ENCODE results near the gene CCNL2.
"Not testable (repeated sequence)": the region's sequence is repeated elsewhere in the genome, so short reads cannot be mapped to it uniquely, and the experiment has no call there.

Gene CCNL2

GRCh38 chr1:1371746-1372711 lies 27.1 kb downstream of the CCNL2 start:
- peak; percentile 80 for DNase-seq

- DNase-seq: peak; percentile 73
These were observed 27.8 kb downstream of the CCNL2 start for GRCh38 chr1:1371364-1371745.

GRCh38 chr1:1370771-1371300 lies 28.3 kb downstream of the CCNL2 start:
- DNase-seq: no peak

GRCh38 chr1:1370094-1370493 lies 29.0 kb downstream of the CCNL2 start:
- DNase-seq: not testable (repeated sequence)

- DNase-seq: no peak
These were observed 31.8 kb downstream of the CCNL2 start for GRCh38 chr1:1367315-1367714.

- no peak for DNase-seq
These were observed 32.5 kb downstream of the CCNL2 start for GRCh38 chr1:1366699-1367066.

- no peak for DNase-seq
These were observed 33.0 kb downstream of the CCNL2 start for GRCh38 chr1:1365875-1366698.

GRCh38 chr1:1364266-1364665 lies 34.9 kb downstream of the CCNL2 start:
- no peak for DNase-seq

- no peak for DNase-seq
These were observed 37.1 kb downstream of the CCNL2 start for GRCh38 chr1:1361982-1362423.

GRCh38 chr1:1361233-1361981 lies 37.7 kb downstream of the CCNL2 start:
- DNase-seq: no peak

GRCh38 chr1:1360506-1361169 lies 38.5 kb downstream of the CCNL2 start:
- DNase-seq: no peak

- DNase-seq: no peak
These were observed 39.3 kb downstream of the CCNL2 start for GRCh38 chr1:1359664-1360468.

- DNase-seq: no peak
These were observed 39.8 kb downstream of the CCNL2 start for GRCh38 chr1:1359308-1359663.

GRCh38 chr1:1358433-1359271 lies 40.5 kb downstream of the CCNL2 start, which contains the start of gene MXRA8:
Gene MXRA8, minus strand, starts transcription at chr1:1358555. Its CDS starts 51 bp downstream, at chr1:1358504.
- peak; percentile 49 for DNase-seq

GRCh38 chr1:1357871-1358432 lies 41.2 kb downstream of the CCNL2 start:
- DNase-seq: no peak

GRCh38 chr1:1356796-1357401 lies 42.2 kb downstream of the CCNL2 start:
- no peak for DNase-seq

- DNase-seq: no peak
These were observed 42.9 kb downstream of the CCNL2 start for GRCh38 chr1:1356166-1356795.

- DNase-seq: no peak
These were observed 43.7 kb downstream of the CCNL2 start for GRCh38 chr1:1355416-1355815.
